Measurements from ENCODE around the gene RANBP3L.
"Not testable (repeated sequence)": the region's sequence is repeated elsewhere in the genome, so short reads cannot be mapped to it uniquely, and the experiment has no call there.

RANBP3L gene

GRCh38 chr5:36199620-36200019, 102.1 kb downstream of the RANBP3L start:
- no peak for DNase-seq

GRCh38 chr5:36198783-36199182, 102.9 kb downstream of the RANBP3L start:
- DNase-seq, result not testable (repeated sequence)
